ENCODE data around the gene TCEAL7.

DNA sequence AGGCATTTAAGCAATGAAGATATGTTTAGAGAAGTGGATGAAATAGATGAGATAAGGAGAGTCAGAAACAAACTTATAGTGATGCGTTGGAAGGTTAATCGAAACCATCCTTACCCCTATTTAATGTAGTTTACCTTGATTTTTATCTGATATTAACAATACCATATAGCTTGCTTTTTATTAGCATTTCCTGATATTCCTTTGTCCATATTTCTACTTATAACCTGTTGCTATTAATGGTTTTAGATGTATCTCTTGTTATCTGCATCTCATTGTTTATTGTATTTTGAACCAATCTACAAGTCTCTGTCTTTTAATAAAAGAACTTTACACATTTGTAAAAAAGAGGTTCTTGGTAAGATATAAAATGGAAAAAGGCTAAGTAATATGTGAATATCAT is 27.8 kb downstream of the TCEAL7 start:
- no peak for TF ChIP-seq EZH2phosphoT487 (IDR thresholded peaks at IDR 0.05; ENCODE audit: low read depth)
- TF ChIP-seq, protein P1, sequence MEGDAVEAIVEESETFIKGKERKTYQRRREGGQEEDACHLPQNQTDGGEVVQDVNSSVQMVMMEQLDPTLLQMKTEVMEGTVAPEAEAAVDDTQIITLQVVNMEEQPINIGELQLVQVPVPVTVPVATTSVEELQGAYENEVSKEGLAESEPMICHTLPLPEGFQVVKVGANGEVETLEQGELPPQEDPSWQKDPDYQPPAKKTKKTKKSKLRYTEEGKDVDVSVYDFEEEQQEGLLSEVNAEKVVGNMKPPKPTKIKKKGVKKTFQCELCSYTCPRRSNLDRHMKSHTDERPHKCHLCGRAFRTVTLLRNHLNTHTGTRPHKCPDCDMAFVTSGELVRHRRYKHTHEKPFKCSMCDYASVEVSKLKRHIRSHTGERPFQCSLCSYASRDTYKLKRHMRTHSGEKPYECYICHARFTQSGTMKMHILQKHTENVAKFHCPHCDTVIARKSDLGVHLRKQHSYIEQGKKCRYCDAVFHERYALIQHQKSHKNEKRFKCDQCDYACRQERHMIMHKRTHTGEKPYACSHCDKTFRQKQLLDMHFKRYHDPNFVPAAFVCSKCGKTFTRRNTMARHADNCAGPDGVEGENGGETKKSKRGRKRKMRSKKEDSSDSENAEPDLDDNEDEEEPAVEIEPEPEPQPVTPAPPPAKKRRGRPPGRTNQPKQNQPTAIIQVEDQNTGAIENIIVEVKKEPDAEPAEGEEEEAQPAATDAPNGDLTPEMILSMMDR (IDR thresholded peaks at IDR 0.05; ENCODE audit: low read depth, low read length): no peak
